ENCODE measurements around the gene FNBP1L. TPM values are rescaled to one million over a fixed set of nuclear protein-coding genes. Genes with fewer than 3 reads are reported as not detected.
A peak's percentile ranks its signal among the peaks of the same experiment; 100 is the strongest.

The FNBP1L gene
- total RNA-seq, 4 donors from 2014 or later: 68.7 to 86.0 (median 72.9) TPM

DNA sequence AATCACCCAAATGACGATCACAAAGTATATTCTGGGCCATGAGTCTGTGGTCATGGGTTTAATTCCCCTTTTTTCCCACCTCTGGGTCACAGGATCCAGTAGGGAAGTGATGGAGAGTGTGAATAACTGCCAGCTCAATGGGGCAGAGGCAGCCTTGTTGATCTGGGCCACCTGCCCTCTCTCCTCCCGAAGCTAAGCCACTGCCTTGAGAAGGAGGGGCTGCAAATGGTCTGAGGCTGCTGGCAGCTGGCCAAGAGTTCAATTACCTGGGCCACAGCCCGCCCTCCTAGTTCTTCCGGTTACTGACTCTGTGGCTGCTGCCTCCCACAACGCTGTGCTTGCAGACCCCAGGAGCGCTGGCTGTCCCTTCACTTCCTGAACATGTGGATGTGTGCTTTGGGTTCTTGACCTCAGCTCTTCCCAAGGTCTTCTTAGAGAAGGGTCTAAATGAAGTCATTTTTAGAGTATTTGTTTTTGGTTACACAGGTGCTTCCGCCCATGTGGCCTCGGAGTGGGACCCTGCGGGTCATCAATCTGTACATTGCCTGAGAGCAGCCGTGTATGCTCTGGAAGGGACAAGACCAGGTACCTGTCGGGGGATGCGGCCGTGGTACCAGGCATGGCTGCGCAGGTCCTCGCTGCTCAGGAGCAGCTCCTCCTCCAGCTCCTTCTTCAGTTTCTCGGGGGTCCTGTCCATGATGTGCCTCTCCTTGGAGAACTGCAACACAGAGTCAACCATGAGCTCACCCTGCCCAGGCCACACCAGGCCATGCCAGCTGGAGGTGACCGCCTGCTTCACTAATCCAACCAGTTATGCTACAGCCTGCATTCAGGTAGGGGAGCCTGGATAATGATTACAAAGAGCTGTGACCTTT lies 144.0 kb downstream of the FNBP1L start:
- Histone ChIP-seq H3K27ac (peak overlapping the region in 2 of 3 donors; percentile 34 to 80), H3K36me3 (peaks cover 8 to 15% of the 10 kb centered on the region in 2 donors), H3K27me3 (no peaks in the 10 kb centered on the region), H3K4me3 (replicated peaks in 1 of 3) (no peak overlapping the region), H3K4me1 (peaks cover 18 to 26% of the 10 kb centered on the region in 2 donors), H3K9me3 (no peaks in the 10 kb centered on the region)
- TF ChIP-seq, protein P1, sequence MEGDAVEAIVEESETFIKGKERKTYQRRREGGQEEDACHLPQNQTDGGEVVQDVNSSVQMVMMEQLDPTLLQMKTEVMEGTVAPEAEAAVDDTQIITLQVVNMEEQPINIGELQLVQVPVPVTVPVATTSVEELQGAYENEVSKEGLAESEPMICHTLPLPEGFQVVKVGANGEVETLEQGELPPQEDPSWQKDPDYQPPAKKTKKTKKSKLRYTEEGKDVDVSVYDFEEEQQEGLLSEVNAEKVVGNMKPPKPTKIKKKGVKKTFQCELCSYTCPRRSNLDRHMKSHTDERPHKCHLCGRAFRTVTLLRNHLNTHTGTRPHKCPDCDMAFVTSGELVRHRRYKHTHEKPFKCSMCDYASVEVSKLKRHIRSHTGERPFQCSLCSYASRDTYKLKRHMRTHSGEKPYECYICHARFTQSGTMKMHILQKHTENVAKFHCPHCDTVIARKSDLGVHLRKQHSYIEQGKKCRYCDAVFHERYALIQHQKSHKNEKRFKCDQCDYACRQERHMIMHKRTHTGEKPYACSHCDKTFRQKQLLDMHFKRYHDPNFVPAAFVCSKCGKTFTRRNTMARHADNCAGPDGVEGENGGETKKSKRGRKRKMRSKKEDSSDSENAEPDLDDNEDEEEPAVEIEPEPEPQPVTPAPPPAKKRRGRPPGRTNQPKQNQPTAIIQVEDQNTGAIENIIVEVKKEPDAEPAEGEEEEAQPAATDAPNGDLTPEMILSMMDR (IDR thresholded peaks at IDR 0.05): no peak
- 69 to 72% methylated on average over 14 to 16 of the region's 17 CpGs for WGBS, 2 donors
- intact Hi-C loops (cut with DNase I): no loop called here
- peak; percentile 88 to 89 for DNase-seq

DNA sequence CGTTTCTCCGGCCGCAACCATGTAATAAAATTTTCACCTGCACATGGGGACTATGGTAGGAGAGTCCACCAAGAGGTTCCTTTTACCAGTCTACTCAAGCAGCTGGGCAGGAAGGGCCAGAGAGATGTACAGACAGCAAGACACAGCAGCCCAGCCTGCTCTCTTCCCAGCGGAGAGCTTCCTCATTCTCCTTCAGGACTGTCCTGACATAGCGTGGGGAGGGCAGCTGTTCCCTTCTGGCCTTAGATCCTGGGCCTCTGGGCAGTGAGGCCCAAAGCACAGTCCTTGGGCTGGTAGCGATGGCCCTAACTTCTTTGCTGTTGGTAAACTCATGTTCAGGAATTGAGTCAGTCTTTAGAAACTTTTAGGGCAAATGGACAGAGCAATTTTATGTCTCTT lies 144.6 kb downstream of the FNBP1L start:
- peak overlapping the region; percentile 34 to 80 (median 37) for H3K27ac ChIP-seq
- TF ChIP-seq, protein P1 (IDR thresholded peaks at IDR 0.05): no peak
- TF ChIP-seq POLR2A (IDR thresholded peaks at IDR 0.05): no peak
- no peaks in the 10 kb centered on the region for H3K9me3 ChIP-seq
- peaks cover 19 to 26% of the 10 kb centered on the region in 2 donors for H3K4me1 ChIP-seq
- H3K27me3 ChIP-seq: no peaks in the 10 kb centered on the region
- no peak for DNase-seq
- H3K4me3 ChIP-seq (replicated peaks in 1 of 3): no peak overlapping the region
- WGBS, 2 donors: 87 to 93% methylated on average over 6 of the region's 6 CpGs
- intact Hi-C loops (cut with DNase I): no loop called here
- peaks cover 7 to 9% of the 10 kb centered on the region in 2 donors for H3K36me3 ChIP-seq

DNA sequence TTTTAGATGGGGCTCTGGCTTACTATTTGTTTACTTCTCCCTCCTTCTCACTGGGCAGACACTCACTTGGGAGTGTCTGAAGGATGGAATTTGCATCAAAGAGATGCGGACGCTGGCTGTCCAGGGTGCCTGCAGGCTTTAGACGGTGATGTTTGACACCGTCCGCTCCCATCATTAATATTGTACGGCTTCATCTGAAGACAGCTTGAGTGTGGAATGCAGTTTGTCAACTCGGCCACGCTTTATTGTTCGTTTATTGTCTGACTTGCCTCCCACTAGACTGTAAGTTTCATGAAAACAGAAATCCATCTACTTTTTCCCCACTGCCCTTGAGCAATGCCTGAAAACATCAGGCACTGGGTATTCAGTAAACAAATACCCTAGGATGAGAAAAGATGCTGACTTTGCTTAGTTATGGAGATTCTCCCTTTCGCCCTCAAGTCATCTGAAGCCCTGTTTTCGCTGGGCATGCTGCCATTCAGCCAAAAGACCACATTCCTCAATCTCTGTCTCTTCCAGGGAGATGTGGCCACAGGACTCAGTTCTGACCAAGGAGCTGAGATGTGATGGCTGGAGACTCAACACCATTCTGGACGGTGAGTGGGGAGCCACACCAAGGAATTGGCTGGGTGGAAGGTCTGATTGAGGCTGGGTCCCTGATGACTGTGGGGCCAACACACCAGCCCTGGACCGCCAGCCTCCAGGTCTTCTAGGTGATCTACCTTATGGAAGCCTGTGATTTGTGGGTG lies 146.1 kb downstream of the FNBP1L start:
- intact Hi-C loops (cut with DNase I): no loop called here
- H3K4me3 ChIP-seq (replicated peaks in 1 of 3): no peak overlapping the region
- H3K9me3 ChIP-seq: no peaks in the 10 kb centered on the region
- no peaks in the 10 kb centered on the region for H3K27me3 ChIP-seq
- TF ChIP-seq POLR2A (IDR thresholded peaks at IDR 0.05): no peak
- TF ChIP-seq, protein P1 (IDR thresholded peaks at IDR 0.05): no peak
- H3K4me1 ChIP-seq: peaks cover 22 to 26% of the 10 kb centered on the region in 2 donors
- peaks cover under 1 to 5% of the 10 kb centered on the region in 2 donors for H3K36me3 ChIP-seq
- no peak for DNase-seq
- WGBS, 2 donors: 92 to 94% methylated on average over 12 to 13 of the region's 13 CpGs
- peak overlapping the region in 1 of 3 donors; percentile 80 for H3K27ac ChIP-seq

DNA sequence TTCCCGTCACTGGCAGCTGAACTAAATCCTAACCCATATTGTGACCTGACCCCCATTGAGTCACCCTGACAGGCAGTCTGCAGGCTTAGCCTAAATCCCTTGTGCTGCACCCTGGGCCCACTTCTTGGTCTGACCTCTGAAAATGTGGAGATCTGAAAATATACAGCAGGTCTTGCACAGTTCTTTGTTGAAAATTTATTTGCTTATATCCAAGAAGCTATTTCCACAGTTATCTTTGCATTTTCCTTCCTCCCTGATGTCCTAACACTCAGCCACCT lies 146.6 kb downstream of the FNBP1L start:
- Histone ChIP-seq H3K27me3 (no peaks in the 10 kb centered on the region), H3K36me3 (peaks cover 0 to under 1% of the 10 kb centered on the region in 2 donors), H3K4me1 (peaks cover 22 to 26% of the 10 kb centered on the region in 2 donors), H3K27ac (no peak overlapping the region), H3K9me3 (no peaks in the 10 kb centered on the region), H3K4me3 (replicated peaks in 1 of 3) (no peak overlapping the region)
- DNase-seq: no peak
- TF ChIP-seq POLR2A (IDR thresholded peaks at IDR 0.05): no peak
- TF ChIP-seq, protein P1 (IDR thresholded peaks at IDR 0.05): no peak
- intact Hi-C loops (cut with DNase I): no loop called here
- 100% methylated on average over 1 of the region's 1 CpG for WGBS, 2 donors

DNA sequence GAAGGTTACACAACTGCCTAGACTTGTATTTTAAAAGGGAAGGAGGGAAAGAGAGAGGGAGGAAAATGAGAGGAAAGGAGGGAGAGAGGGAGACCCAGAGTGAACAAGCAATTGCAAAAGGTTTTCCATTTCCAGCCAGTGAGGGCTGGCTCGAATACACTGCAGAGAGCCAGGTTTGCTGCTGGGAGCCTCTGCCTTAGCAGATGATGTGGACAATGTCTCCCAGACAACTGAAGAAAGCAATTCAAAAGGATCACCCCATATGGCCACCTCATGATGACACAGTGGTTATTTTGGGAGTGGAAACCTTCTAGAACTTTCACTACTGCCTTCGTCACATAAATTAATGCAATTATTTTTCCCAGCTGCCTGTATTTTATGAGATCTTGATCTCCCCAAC lies 147.3 kb downstream of the FNBP1L start:
- Histone ChIP-seq H3K27me3 (no peaks in the 10 kb centered on the region), H3K4me1 (peaks cover 22 to 26% of the 10 kb centered on the region in 2 donors), H3K36me3 (no peaks in the 10 kb centered on the region), H3K27ac (no peak overlapping the region), H3K4me3 (replicated peaks in 1 of 3) (no peak overlapping the region), H3K9me3 (no peaks in the 10 kb centered on the region)
- TF ChIP-seq POLR2A (IDR thresholded peaks at IDR 0.05): no peak
- TF ChIP-seq, protein P1 (IDR thresholded peaks at IDR 0.05): no peak
- WGBS, 2 donors: 83 to 88% methylated on average over 2 of the region's 2 CpGs
- no peak for DNase-seq
- intact Hi-C loops (cut with DNase I): no loop called here
